Ascending aorta (tissue), 2 donors: ENCODE data around the gene MAPK10. TPM values are rescaled to one million over a fixed set of nuclear protein-coding genes. Genes with fewer than 3 reads are reported as not detected.

ENCODE experiments used
- DNase-seq, 2 donors: peaks; one replicate each; pipeline ENCODE4 v3.0.0-alpha.2; 2019; ENCODE audit warnings: low spot score in 2 of 2
- H3K27ac ChIP-seq, 2 donors: fragments of 200-600 bp; sonication (generic); one replicate each; pipeline ENCODE4 v1.5.1; 2016 to 2017; ENCODE audit warnings: mild to moderate bottlenecking in 1 of 2
- H3K27me3 ChIP-seq: fragments of 200-600 bp; sonication (generic); one replicate; pipeline ENCODE4 v1.5.1; 2017
- H3K36me3 ChIP-seq, 2 donors: fragments of 200-600 bp; sonication (generic); one replicate each; pipeline ENCODE4 v1.5.1; 2016
- H3K4me1 ChIP-seq, 2 donors: fragments of 200-600 bp; sonication (generic); one replicate each; pipeline ENCODE4 v1.5.1; 2016 to 2017; ENCODE audit warnings: mild to moderate bottlenecking in 1 of 2
- H3K4me3 ChIP-seq, 2 donors: fragments of 200-600 bp; sonication (generic); one replicate each; pipeline ENCODE4 v1.5.1; 2016 to 2017; ENCODE audit warnings: mild to moderate bottlenecking in 1 of 2
- H3K9me3 ChIP-seq, 2 donors: fragments of 200-600 bp; sonication (generic); one replicate each; pipeline ENCODE4 v1.5.1; 2016
- CTCF ChIP-seq, 3 experiments: fragments of 200-600 bp in 2 of 3; fragments of 450-650 bp in 1 of 3; sonication (generic) in 2 of 3; IDR thresholded peaks; one replicate each; pipeline ENCODE4 v1.5.1; 2016 to 2019; ENCODE audit warnings: antibody characterized with exemption in 3 of 3, mild to moderate bottlenecking in 1 of 3, moderate library complexity in 1 of 3
- intact Hi-C: fragments of 100-400 bp; cut with DNase I; formaldehyde crosslinking; loops from one replicate; pipeline ENCODE4 v1.15.1; 2023
- total RNA-seq: library from RNA; depleted of rRNA; stranded (reverse); fragments of >200 nt; gene quantifications from one replicate; pipeline ENCODE4 v1.1.0, GENCODE V29; 2016

Gene MAPK10
- total RNA-seq, 1 donor from 2014 or later = 9.3 TPM

- Histone ChIP-seq H3K9me3 (no peaks in the 10 kb centered on the region), H3K27me3 (no peaks in the 10 kb centered on the region), H3K4me1 (peaks cover 0 to 3% of the 10 kb centered on the region in 2 donors), H3K4me3 (no peak overlapping the region), H3K36me3 (no peaks in the 10 kb centered on the region), H3K27ac (no peak overlapping the region)
- TF ChIP-seq CTCF (IDR thresholded peaks at IDR 0.05) = no peak
- no peak for DNase-seq
- intact Hi-C loops = no loop called here
Observed at GRCh38 chr4:86357608-86358007, 2.2 kb downstream of the MAPK10 start.

GRCh38 chr4:86356425-86357210 is 3.2 kb downstream of the MAPK10 start:
- intact Hi-C loops = no loop called here
- TF ChIP-seq CTCF (IDR thresholded peaks at IDR 0.05) = no peak
- H3K4me1 ChIP-seq = peaks cover 0 to 3% of the 10 kb centered on the region in 2 donors
- H3K36me3 ChIP-seq = no peaks in the 10 kb centered on the region
- DNase-seq = no peak
- no peaks in the 10 kb centered on the region for H3K9me3 ChIP-seq
- H3K4me3 ChIP-seq = no peak overlapping the region
- H3K27ac ChIP-seq = no peak overlapping the region
- no peaks in the 10 kb centered on the region for H3K27me3 ChIP-seq

- no peak for TF ChIP-seq CTCF (IDR thresholded peaks at IDR 0.05)
- H3K36me3 ChIP-seq = no peaks in the 10 kb centered on the region
- DNase-seq = no peak
- peaks cover 0 to 3% of the 10 kb centered on the region in 2 donors for H3K4me1 ChIP-seq
- intact Hi-C loops = no loop called here
- H3K27ac ChIP-seq = no peak overlapping the region
- no peaks in the 10 kb centered on the region for H3K9me3 ChIP-seq
- H3K27me3 ChIP-seq = no peaks in the 10 kb centered on the region
- H3K4me3 ChIP-seq = no peak overlapping the region
Observed at GRCh38 chr4:86354390-86354789, 5.5 kb downstream of the MAPK10 start.

- TF ChIP-seq CTCF (IDR thresholded peaks at IDR 0.05) = no peak
- no peak for DNase-seq
- Histone ChIP-seq H3K27me3 (no peaks in the 10 kb centered on the region), H3K9me3 (no peaks in the 10 kb centered on the region), H3K4me3 (no peak overlapping the region), H3K36me3 (no peaks in the 10 kb centered on the region), H3K4me1 (no peaks in the 10 kb centered on the region), H3K27ac (no peak overlapping the region)
- intact Hi-C loops = no loop called here
Observed at GRCh38 chr4:86346320-86346719, 13.5 kb downstream of the MAPK10 start.

GRCh38 chr4:86344127-86344526 is 15.7 kb downstream of the MAPK10 start:
- Histone ChIP-seq H3K9me3 (no peaks in the 10 kb centered on the region), H3K36me3 (no peaks in the 10 kb centered on the region), H3K4me3 (no peak overlapping the region), H3K27ac (no peak overlapping the region), H3K27me3 (no peaks in the 10 kb centered on the region), H3K4me1 (no peaks in the 10 kb centered on the region)
- intact Hi-C loops = no loop called here
- no peak for DNase-seq
- TF ChIP-seq CTCF (IDR thresholded peaks at IDR 0.05) = no peak
